HG02763 (cell line): ENCODE results near the gene IDI2.

Source experiments
- ATAC-seq: cut with Tn5 transposase; IDR thresholded peaks from one replicate; pipeline ENCODE4 v1.9.1; 2021; ENCODE audit warnings: mild to moderate bottlenecking, moderate library complexity; ENCODE audit not compliant: unreplicated experiment

Gene IDI2

GRCh38 chr10:985361-985760 lies 40.3 kb downstream of the IDI2 start:
- ATAC-seq = no peak

- no peak for ATAC-seq
Observed at GRCh38 chr10:983971-984655, 41.5 kb downstream of the IDI2 start.

GRCh38 chr10:983401-983800 lies 42.3 kb downstream of the IDI2 start:
- ATAC-seq = no peak

GRCh38 chr10:980468-981093 lies 45.1 kb downstream of the IDI2 start:
- ATAC-seq = no peak

DNA sequence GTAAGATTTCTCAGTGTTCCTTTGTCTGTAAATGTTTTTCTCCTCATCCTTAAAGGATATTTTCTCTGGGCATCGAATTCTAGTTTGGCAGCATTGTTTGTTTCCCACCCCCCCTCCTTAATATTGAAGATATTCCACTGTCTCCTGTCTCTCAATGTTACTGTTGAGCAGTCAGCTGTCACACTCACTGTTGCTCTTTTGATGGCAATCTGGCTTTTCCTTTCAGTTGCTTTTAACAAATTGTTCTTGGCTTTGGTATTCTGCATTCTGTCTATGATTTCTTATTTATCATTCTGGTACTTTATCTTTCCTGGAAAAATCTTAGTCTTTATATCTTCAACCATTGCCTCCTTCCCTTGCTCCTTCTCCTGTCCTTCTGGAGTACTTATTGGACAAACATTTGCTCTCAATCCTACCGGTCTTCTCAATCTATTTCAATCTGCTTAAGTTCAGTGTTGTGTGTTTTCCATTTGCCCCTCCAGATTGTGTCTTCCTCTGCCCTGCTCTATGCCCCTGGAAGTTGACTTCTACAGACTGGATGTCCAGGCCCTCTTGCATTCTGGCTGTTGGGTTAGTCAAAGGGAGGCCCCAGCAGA lies 46.7 kb downstream of the IDI2 start:
- ATAC-seq = no peak

DNA sequence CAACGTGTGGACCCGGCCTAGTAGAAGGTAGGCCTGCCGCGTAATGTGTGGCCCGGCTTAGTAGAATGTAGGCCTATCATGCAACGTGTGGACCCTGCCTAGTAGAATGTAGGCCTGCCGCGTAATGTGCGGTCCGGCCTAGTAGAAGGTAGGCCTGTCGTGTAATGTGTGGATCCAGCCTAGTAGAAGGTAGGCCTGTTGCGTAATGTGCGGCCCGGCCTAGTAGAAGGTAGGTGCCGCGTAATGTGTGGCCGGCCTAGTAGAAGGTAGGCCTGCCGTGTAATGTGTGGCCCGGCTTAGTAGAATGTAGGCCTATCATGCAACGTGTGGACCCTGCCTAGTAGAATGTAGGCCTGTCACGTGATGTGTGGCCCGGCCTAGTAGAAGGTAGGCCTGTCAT lies 49.3 kb downstream of the IDI2 start:
- ATAC-seq = no peak

DNA sequence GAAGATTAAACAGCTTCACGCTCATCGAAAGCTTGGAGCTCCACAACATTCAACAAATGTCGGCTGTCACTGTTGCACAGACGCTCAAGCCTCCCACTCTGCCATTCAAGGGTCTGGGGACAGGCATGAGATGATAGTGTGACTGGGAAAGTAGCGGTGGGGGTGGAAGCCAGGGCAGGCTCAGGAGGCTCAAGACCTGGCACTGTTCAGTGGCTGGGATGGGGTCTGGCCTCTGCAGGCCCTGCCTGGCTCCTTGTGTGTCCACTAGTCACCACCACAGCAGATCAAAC lies 50.9 kb downstream of the IDI2 start:
- no peak for ATAC-seq

DNA sequence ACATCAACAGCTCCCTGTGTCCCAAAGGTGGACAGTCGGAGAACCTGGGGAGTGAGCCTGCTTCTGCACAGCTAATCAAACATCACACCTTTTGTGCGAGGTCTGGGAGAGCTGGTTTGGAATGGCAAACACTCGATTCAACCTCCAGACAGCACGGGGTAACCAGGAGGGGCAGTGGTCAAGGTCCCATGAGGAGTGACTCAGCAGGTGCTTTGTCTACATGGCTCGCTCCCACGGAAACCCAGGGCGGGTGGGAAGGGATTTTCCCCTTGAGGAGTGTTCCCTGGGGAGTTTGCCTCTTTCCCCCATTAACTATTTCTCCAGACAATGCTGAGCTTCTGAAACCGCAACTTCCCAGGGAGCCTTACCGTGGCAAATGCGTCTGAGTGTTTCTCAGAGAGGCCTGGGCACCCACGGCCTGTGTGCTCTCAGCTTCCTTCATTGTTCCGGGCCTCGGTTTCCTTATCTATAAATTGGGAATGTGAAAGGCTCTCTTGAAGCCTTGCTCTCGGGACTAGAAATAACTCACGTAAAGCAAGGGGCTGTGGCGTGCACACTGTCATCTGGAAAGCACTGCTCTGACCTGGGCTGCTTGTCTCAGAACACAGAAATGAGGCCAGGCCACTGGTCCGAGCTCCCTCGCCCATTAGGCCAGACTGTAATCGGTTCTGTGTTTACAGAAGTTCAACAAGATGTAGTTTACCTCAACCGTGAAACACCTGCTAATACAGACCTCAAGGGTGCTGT lies 51.4 kb downstream of the IDI2 start:
- no peak for ATAC-seq

DNA sequence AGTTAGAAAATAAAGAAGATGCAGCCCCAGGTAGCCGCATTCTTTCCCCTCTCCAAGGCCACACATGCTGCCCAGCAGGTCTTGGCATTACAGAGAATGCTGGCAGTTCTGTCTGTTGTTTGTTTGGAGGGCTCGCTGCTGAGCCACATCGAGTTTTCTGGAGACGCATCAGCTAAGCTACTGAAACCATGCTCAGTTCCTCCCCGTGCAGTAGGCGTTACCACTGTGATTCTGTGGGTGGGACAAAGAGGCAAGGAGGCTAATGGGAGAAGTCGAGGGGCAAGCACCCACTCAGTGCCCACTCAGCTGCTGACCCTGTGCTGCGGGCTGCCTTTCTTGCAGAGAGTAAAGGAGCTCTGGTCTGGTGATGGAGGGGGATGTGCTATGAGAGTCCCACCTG lies 52.9 kb downstream of the IDI2 start:
- no peak for ATAC-seq

DNA sequence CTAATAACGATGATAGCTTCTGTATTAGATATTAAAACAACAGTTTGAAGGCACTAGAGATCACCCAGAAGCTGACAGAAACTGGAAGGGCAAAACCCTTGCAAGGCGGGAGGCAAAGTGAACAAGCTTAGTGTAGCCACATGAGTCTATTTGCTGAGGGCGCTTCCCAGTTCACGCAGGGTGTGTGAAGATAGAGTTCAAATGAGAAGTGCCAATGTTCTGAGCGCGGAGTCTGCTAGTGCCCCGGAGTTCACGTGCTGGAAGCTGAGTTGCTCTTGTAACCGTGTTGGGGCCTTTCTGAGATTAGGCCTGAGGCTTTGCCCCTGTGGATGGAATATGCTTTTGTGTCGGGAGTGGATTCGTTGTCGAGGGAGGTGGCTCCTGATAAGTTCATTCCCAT lies 54.0 kb downstream of the IDI2 start:
- ATAC-seq = no peak

- ATAC-seq = no peak
Observed at GRCh38 chr10:971150-971542, 54.5 kb downstream of the IDI2 start.

DNA sequence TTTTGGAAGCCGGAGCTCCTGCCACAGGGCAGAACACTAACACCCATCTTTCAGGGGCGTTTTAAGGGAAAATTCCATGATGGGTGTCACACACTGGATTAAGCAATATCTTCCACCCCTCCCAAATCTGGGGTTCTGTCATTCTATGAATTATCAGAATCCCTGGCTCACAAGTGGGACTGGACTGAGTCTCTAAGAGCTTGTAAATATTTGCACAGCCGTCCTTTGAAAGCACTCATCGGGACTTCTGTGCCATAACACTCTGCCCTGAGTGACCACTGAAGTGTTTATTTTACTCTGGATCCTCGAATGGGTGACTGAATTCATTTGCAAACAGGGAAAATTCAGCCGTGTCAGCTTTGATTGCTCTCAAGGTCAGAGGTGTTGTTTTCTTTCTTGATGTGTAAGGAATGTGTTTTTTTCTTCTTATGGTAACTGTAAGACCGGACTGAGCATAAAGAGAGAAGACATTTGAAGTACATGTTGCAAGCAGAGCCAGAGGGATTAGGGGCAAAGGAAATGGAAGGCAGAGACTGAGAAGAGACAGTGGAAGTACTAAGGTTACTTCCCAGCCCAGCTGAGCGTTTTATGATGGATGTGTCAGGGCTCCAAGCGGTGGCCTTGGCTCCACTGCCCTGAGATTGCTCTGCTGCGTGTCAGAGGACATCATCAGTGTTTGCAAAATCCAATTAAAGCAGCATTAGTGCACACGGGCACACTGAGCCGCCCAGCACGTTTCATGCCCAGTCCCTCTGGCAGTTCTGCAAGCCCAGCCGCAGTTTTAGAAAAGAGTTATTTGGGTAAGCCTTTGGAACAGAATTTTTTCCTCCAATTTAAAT lies 55.1 kb downstream of the IDI2 start:
- no peak for ATAC-seq

- no peak for ATAC-seq
Observed at GRCh38 chr10:969473-970150, 56.0 kb downstream of the IDI2 start.
